ENCODE results near the gene KIAA1328.

DNA sequence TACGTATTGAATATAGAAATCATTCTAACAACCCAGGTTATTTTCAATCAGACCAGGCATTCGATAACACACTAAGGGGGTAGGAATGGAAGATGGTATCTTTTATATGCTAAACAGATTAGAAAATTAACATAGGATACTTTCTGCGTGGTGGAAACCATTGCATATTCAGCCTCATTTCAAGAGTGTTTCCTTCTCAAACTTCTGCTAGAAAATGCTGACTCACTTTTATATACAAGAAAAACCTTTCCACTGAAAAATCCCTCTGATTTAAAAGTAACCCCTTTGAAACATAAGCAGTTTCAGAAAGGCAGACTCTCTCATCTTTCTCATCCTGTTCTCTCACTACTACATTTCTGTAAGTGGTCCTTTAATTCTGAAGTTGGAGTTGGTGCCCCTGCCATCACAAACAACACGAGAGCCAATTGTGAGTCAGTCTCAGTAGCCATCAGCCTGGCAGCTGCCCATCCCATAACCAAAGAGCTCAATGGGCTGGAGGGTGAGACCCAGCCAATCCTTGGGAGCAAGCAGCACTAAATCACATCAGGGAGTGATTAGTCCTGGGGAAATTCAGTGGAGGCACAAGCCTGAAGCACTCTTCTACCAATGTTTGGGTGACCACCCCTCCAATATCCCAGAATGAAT, 393.5 kb downstream of the KIAA1328 start:
- TF ChIP-seq, protein P1, sequence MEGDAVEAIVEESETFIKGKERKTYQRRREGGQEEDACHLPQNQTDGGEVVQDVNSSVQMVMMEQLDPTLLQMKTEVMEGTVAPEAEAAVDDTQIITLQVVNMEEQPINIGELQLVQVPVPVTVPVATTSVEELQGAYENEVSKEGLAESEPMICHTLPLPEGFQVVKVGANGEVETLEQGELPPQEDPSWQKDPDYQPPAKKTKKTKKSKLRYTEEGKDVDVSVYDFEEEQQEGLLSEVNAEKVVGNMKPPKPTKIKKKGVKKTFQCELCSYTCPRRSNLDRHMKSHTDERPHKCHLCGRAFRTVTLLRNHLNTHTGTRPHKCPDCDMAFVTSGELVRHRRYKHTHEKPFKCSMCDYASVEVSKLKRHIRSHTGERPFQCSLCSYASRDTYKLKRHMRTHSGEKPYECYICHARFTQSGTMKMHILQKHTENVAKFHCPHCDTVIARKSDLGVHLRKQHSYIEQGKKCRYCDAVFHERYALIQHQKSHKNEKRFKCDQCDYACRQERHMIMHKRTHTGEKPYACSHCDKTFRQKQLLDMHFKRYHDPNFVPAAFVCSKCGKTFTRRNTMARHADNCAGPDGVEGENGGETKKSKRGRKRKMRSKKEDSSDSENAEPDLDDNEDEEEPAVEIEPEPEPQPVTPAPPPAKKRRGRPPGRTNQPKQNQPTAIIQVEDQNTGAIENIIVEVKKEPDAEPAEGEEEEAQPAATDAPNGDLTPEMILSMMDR (IDR thresholded peaks at IDR 0.05) = no peak
- TF ChIP-seq, protein P2, sequence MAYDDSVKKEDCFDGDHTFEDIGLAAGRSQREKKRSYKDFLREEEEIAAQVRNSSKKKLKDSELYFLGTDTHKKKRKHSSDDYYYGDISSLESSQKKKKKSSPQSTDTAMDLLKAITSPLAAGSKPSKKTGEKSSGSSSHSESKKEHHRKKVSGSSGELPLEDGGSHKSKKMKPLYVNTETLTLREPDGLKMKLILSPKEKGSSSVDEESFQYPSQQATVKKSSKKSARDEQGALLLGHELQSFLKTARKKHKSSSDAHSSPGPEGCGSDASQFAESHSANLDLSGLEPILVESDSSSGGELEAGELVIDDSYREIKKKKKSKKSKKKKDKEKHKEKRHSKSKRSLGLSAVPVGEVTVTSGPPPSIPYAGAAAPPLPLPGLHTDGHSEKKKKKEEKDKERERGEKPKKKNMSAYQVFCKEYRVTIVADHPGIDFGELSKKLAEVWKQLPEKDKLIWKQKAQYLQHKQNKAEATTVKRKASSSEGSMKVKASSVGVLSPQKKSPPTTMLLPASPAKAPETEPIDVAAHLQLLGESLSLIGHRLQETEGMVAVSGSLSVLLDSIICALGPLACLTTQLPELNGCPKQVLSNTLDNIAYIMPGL (CRISPR knock-in tag; IDR thresholded peaks at IDR 0.05; ENCODE audit: borderline replicate concordance) = no peak
- TF ChIP-seq EHMT2 (IDR thresholded peaks at IDR 0.05; ENCODE audit: low read depth) (no peak), NFE2L2 (conservative IDR thresholded peaks at IDR 0.05; ENCODE audit: low read length) (no peak), EP300 (IDR thresholded peaks at IDR 0.05) (no peak), POLR2A (IDR thresholded peaks at IDR 0.05; ENCODE audit: low read length) (no peak), RNF2 (IDR thresholded peaks at IDR 0.05; ENCODE audit: borderline replicate concordance, low read depth) (no peak), JUNB (IDR thresholded peaks at IDR 0.05) (no peak)
- TF ChIP-seq, protein P3, sequence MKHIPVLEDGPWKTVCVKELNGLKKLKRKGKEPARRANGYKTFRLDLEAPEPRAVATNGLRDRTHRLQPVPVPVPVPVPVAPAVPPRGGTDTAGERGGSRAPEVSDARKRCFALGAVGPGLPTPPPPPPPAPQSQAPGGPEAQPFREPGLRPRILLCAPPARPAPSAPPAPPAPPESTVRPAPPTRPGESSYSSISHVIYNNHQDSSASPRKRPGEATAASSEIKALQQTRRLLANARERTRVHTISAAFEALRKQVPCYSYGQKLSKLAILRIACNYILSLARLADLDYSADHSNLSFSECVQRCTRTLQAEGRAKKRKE (CRISPR knock-in tag; IDR thresholded peaks at IDR 0.05; ENCODE audit: low read depth) = no peak
